Thyroid gland (tissue), 4 donors: ENCODE measurements around the gene EHD2. TPM values are rescaled to one million over a fixed set of nuclear protein-coding genes. Genes with fewer than 3 reads are reported as not detected.

Source experiments
- DNase-seq, 2 donors: peaks; one replicate each; pipeline ENCODE4 v3.0.0-alpha.2; 2019
- H3K27ac ChIP-seq, 3 donors: fragments of 200-600 bp; sonication (generic); 1 replicate in 2 of 3; 2 replicates in 1 of 3; pipeline ENCODE4 v1.5.1; 2016 to 2019; ENCODE audit warnings: mild to moderate bottlenecking in 1 of 3, moderate library complexity in 1 of 3
- H3K27me3 ChIP-seq: fragments of 200-600 bp; sonication (generic); one replicate; pipeline ENCODE4 v1.5.1; 2019
- H3K36me3 ChIP-seq, 2 donors: fragments of 200-600 bp; sonication (generic); one replicate each; pipeline ENCODE4 v1.5.1; 2016 to 2019
- H3K4me1 ChIP-seq, 2 donors: fragments of 200-600 bp; sonication (generic); one replicate each; pipeline ENCODE4 v1.5.1; 2017 to 2019
- H3K4me3 ChIP-seq, 3 donors: fragments of 200-600 bp; sonication (generic); replicated peaks in 1 of 3; 1 replicate in 2 of 3; 2 replicates in 1 of 3; pipeline ENCODE4 v1.5.1; 2016; ENCODE audit warnings: mild to moderate bottlenecking in 1 of 3
- H3K9me3 ChIP-seq: fragments of 200-600 bp; sonication (generic); one replicate; pipeline ENCODE4 v1.5.1; 2017
- CTCF ChIP-seq, 6 experiments: fragments of 200-600 bp in 3 of 6; fragments of 450-650 bp in 3 of 6; sonication (generic) in 3 of 6; IDR thresholded peaks; one replicate each; pipeline ENCODE4 v1.5.1; 2016 to 2019; ENCODE audit warnings: antibody characterized with exemption in 6 of 6, mild to moderate bottlenecking in 2 of 6, inconsistent platforms in 1 of 6, moderate library complexity in 1 of 6
- POLR2A ChIP-seq, 2 donors: fragments of 450-650 bp; IDR thresholded peaks; one replicate each; pipeline ENCODE4 v1.6.1; 2017; ENCODE audit warnings: antibody characterized with exemption in 2 of 2, mild to moderate bottlenecking in 2 of 2, moderate library complexity in 1 of 2
- WGBS, 2 donors: methylation state at CpG; one replicate each; pipeline ENCODE4 v1.1.5; 2017; 5-methylcytosine and 5-hydroxymethylcytosine counted together
- intact Hi-C: fragments of 100-400 bp; cut with DNase I; formaldehyde crosslinking; loops from one replicate; pipeline ENCODE4 v1.15.1; 2023
- small RNA-seq: library from RNA; depleted of rRNA; stranded (forward); fragments of <200 nt; gene quantifications from one replicate; pipeline ENCODE3, GENCODE V24; 2016
- total RNA-seq, 4 donors: library from RNA; depleted of rRNA; stranded (reverse); fragments of >200 nt; gene quantifications; one replicate each; pipeline ENCODE4 v1.2.3, GENCODE V29; 2016

EHD2 gene
- total RNA-seq, 4 donors from 2014 or later, result 41.9 to 48.0 (median 44.3) TPM

- intact Hi-C loops, result no loop called here
- WGBS, 2 donors, result 94% methylated on average over 1 of the region's 1 CpG
- Histone ChIP-seq H3K27me3 (no peaks in the 10 kb centered on the region), H3K4me3 (no peak overlapping the region), H3K9me3 (no peaks in the 10 kb centered on the region), H3K36me3 (no peaks in the 10 kb centered on the region), H3K4me1 (no peaks in the 10 kb centered on the region), H3K27ac (no peak overlapping the region)
- DNase-seq, result no peak
- no peak for TF ChIP-seq CTCF (IDR thresholded peaks at IDR 0.05)
- no peak for TF ChIP-seq POLR2A (IDR thresholded peaks at IDR 0.05)
Observed at GRCh38 chr19:47792616-47793015, 79.4 kb downstream of the EHD2 start.

Small RNAs within 50 kb of the gene (small RNA-seq; reads per million reads assigned to genes)
- gene SNORD23, result not detected

Other genes starting within 250 kb of the EHD2 start
- gene SLC8A2, start 241.5 kb upstream of the EHD2 start, total RNA-seq, result under 1 TPM in 2 of 4 donors, not detected in 2; 0.29 to 0.59 TPM
- gene KPTN, start 229.2 kb upstream of the EHD2 start, total RNA-seq, result 1 to 10 TPM; 7.0 to 8.9 (median 7.3) TPM
- gene NAPA, start 198.4 kb upstream of the EHD2 start, total RNA-seq, result 100 to 1,000 TPM; 146 to 354 (median 213) TPM
- gene ZNF541, start 140.3 kb upstream of the EHD2 start, total RNA-seq, result 1 to 10 TPM in 1 of 4 donors, under 1 TPM in 2, not detected in 1; 0.40 to 1.1 (median 0.56) TPM
- 10 to 100 TPM in 3 of 4 donors, 1 to 10 TPM in 1; 5.8 to 15.2 (median 13.2) TPM for gene BICRA, start 104.3 kb upstream of the EHD2 start, total RNA-seq
- gene NOP53, start 32.1 kb downstream of the EHD2 start, total RNA-seq, result 100 to 1,000 TPM; 278 to 531 (median 461) TPM
- gene SELENOW, start 65.3 kb downstream of the EHD2 start, total RNA-seq, result 100 to 1,000 TPM; 256 to 919 (median 484) TPM
- gene TPRX1, start 91.1 kb downstream of the EHD2 start, total RNA-seq, result not detected
- gene CRX, start 108.5 kb downstream of the EHD2 start, total RNA-seq, result not detected
- not detected for gene TPRX2, start 145.8 kb downstream of the EHD2 start, total RNA-seq
- gene SULT2A1, start 172.9 kb downstream of the EHD2 start, total RNA-seq, result not detected